Measurements from ENCODE around the gene VPS8. TPM values are rescaled to one million over a fixed set of nuclear protein-coding genes. Genes with fewer than 3 reads are reported as not detected.

Gene VPS8
- total and polyA plus RNA-seq, 9 of the 15 experiments (the other 6 are each of a cell fraction or from before 2014, with no cell fraction given), result 7.2 to 41.0 (median 28.3) TPM

DNA sequence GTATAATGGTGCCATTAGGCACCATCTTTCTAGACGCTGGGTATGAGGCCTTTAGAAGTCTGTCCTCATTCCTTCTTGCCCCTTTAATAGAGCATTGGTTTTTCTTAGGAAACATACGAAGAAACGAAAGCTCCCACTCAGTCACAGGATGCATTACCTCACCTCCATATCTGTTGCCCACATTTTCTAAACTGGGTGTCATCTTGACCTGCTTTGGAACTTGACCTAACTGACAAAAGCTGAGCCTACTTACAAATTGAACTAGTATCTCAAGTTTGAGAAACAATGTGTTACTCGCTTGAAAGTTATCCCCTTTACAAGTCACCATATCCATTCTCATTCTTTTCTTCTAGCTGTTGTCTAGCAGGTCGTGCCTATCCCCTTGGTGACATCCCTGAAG lies 102.7 kb downstream of the VPS8 start (continued):
- TF ChIP-seq, protein P1, sequence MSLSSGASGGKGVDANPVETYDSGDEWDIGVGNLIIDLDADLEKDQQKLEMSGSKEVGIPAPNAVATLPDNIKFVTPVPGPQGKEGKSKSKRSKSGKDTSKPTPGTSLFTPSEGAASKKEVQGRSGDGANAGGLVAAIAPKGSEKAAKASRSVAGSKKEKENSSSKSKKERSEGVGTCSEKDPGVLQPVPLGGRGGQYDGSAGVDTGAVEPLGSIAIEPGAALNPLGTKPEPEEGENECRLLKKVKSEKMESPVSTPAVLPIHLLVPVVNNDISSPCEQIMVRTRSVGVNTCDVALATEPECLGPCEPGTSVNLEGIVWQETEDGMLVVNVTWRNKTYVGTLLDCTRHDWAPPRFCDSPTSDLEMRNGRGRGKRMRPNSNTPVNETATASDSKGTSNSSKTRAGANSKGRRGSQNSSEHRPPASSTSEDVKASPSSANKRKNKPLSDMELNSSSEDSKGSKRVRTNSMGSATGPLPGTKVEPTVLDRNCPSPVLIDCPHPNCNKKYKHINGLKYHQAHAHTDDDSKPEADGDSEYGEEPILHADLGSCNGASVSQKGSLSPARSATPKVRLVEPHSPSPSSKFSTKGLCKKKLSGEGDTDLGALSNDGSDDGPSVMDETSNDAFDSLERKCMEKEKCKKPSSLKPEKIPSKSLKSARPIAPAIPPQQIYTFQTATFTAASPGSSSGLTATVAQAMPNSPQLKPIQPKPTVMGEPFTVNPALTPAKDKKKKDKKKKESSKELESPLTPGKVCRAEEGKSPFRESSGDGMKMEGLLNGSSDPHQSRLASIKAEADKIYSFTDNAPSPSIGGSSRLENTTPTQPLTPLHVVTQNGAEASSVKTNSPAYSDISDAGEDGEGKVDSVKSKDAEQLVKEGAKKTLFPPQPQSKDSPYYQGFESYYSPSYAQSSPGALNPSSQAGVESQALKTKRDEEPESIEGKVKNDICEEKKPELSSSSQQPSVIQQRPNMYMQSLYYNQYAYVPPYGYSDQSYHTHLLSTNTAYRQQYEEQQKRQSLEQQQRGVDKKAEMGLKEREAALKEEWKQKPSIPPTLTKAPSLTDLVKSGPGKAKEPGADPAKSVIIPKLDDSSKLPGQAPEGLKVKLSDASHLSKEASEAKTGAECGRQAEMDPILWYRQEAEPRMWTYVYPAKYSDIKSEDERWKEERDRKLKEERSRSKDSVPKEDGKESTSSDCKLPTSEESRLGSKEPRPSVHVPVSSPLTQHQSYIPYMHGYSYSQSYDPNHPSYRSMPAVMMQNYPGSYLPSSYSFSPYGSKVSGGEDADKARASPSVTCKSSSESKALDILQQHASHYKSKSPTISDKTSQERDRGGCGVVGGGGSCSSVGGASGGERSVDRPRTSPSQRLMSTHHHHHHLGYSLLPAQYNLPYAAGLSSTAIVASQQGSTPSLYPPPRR (CRISPR knock-in tag; IDR thresholded peaks at IDR 0.05; ENCODE audit: borderline replicate concordance), result no peak
- TF ChIP-seq, protein P2, sequence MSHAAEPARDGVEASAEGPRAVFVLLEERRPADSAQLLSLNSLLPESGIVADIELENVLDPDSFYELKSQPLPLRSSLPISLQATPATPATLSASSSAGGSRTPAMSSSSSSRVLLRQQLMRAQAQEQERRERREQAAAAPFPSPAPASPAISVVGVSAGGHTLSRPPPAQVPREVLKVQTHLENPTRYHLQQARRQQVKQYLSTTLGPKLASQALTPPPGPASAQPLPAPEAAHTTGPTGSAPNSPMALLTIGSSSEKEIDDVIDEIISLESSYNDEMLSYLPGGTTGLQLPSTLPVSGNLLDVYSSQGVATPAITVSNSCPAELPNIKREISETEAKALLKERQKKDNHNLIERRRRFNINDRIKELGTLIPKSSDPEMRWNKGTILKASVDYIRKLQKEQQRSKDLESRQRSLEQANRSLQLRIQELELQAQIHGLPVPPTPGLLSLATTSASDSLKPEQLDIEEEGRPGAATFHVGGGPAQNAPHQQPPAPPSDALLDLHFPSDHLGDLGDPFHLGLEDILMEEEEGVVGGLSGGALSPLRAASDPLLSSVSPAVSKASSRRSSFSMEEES (CRISPR knock-in tag; IDR thresholded peaks at IDR 0.05), result no peak

DNA sequence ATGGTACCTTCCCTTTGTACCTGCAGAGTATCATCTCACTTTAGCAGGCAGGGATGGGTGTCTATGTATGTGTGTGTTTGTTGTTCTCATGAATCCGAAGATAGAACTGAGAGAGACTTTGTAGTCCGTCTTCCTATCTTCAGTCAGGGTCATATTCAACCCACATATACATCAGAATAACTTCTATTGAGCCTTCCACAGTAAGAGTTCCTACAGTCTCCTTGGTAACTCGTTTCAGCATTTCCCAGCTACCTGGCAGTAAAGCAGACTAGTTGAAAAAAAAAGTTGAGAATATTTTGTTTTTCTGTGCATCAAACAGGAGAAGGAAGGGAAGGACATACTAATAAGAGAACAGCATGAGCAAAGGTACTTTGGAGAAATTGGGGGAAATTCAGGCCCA lies 106.8 kb downstream of the VPS8 start:
- POLR2A ChIA-PET, result no interaction called here
- WGBS (ENCODE audit: insufficient coverage, low coverage, missing lambda C conversion rate), result 71% methylated on average over 3 of the region's 3 CpGs
- in situ Hi-C loops (cut with MboI), result no loop called here
- no peak overlapping the region for H3K9ac ChIP-seq (ENCODE audit: insufficient read depth in 1 of 2, low read depth in 2 of 2, low read length in 2 of 2)
- no TSS peak for BruUV-seq (replicated peaks)
- no peaks in the 10 kb centered on the region for H3K79me2 ChIP-seq (ENCODE audit: control insufficient read depth, insufficient read depth, low read length)
- CTCF ChIA-PET (ENCODE audit: low intra/inter-chr PET ratio), result no interaction called here
- no peak for ATAC-seq
- no peak overlapping the region for H3K4me3 ChIP-seq
- H2AFZ ChIP-seq (ENCODE audit: low read depth, low read length), result no peak overlapping the region
- FAIRE-seq, result no peak
- no peaks in the 10 kb centered on the region for H3K27me3 ChIP-seq (ENCODE audit: control insufficient read depth in 2 of 2, insufficient read depth in 2 of 2, low read length in 2 of 2)
- H3K9me3 ChIP-seq (replicated peaks; ENCODE audit: control insufficient read depth, insufficient read depth, low read depth, low read length), result no peaks in the 10 kb centered on the region
- H3K4me2 ChIP-seq (ENCODE audit: insufficient read depth, low read length), result no peak overlapping the region
- DNase-seq (ENCODE audit: extremely low read depth in 1 of 4, low spot score in 3 of 4), result no peak
- no peaks in the 10 kb centered on the region for H4K20me1 ChIP-seq (replicated peaks; ENCODE audit: control insufficient read depth, insufficient read depth, low read length)
- intact Hi-C loops (cut with micrococcal nuclease), result no loop called here
- H3K27ac ChIP-seq (ENCODE audit: extremely low read depth, low read depth, low read length), result no peak overlapping the region
- no peaks in the 10 kb centered on the region for H3K9me1 ChIP-seq (ENCODE audit: control insufficient read depth, insufficient read depth, low read length)
- peaks cover 0 to 7% of the 10 kb centered on the region in 2 experiments; a peak in 2 of 5 replicates for H3K4me1 ChIP-seq (replicated peaks in 1 of 2; ENCODE audit: control insufficient read depth in 2 of 2, insufficient read depth in 2 of 2, low read length in 2 of 2)
- H3K36me3 ChIP-seq (ENCODE audit: control insufficient read depth, insufficient read depth, low read length), result peaks cover 14% of the 10 kb centered on the region
- TF ChIP-seq RNF2 (IDR thresholded peaks at IDR 0.05) (no peak), ERF (CRISPR knock-in tag; IDR thresholded peaks at IDR 0.05) (no peak), PCBP2 (IDR thresholded peaks at IDR 0.05; ENCODE audit: low read depth, low read length, poor library complexity, severe bottlenecking) (no peak), RFX1 (IDR thresholded peaks at IDR 0.05) (peak; percentile 48; the same call in 1 of the 2 replicates), NELFE (IDR thresholded peaks at IDR 0.05; ENCODE audit: insufficient read depth, insufficient read length) (no peak), RBM15 (IDR thresholded peaks at IDR 0.05; ENCODE audit: insufficient read depth, low read length) (no peak), MYNN (IDR thresholded peaks at IDR 0.05) (0 out of 2 replicates have a peak, but pooled peaks have one; percentile 50), MYNN (CRISPR knock-in tag; IDR thresholded peaks at IDR 0.05) (no peak), KLF6 (CRISPR knock-in tag; IDR thresholded peaks at IDR 0.05; ENCODE audit: borderline replicate concordance) (no peak)
- TF ChIP-seq, protein P3, sequence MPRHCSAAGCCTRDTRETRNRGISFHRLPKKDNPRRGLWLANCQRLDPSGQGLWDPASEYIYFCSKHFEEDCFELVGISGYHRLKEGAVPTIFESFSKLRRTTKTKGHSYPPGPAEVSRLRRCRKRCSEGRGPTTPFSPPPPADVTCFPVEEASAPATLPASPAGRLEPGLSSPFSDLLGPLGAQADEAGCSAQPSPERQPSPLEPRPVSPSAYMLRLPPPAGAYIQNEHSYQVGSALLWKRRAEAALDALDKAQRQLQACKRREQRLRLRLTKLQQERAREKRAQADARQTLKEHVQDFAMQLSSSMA (CRISPR knock-in tag; IDR thresholded peaks at IDR 0.05), result no peak
- TF ChIP-seq, protein P4, sequence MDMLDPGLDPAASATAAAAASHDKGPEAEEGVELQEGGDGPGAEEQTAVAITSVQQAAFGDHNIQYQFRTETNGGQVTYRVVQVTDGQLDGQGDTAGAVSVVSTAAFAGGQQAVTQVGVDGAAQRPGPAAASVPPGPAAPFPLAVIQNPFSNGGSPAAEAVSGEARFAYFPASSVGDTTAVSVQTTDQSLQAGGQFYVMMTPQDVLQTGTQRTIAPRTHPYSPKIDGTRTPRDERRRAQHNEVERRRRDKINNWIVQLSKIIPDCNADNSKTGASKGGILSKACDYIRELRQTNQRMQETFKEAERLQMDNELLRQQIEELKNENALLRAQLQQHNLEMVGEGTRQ (CRISPR knock-in tag; IDR thresholded peaks at IDR 0.05), result no peak

Measured in K562 (cell line).